ENCODE results near the gene DPP6. TPM values are rescaled to one million over a fixed set of nuclear protein-coding genes. Genes with fewer than 3 reads are reported as not detected.

Gene DPP6
- polyA plus RNA-seq, 1 donor (not counting 4 experiments of a cell fraction or from before 2014, with no cell fraction given) = not detected

DNA sequence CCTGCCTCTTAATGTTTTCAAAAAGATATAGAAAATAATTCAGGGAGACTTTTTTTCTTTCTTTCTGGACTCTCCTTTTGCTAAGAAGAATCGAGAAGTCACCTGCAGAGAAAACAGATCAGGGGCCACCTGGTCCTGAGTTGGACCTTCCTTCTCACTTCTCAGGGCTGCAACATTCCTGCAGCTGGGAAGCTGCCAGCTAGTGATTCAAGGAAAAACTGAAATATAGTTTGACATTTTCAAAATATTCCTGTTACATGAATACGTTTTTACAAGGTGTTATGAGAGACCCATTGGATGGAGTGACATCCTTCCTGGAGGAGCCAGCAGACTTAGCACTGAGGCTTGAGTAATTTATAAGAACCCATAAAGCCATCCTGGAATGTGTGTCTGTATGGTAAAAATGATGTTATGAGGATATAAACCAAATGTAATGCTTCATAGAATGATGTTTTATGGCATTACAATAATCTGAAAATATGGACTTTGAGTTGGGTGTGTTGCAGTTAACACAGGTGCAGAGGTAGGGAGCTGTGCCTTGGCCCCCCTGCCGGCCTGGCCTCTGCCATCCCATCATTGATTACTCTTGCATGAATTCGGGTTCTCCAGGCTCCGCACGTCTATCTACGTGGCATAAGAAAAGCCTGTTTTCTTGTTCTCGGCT is 801.0 kb downstream of the DPP6 start:
- Histone ChIP-seq H2AFZ (ENCODE audit: control insufficient read depth, low read length) (no peak overlapping the region), H3K27me3 (ENCODE audit: control insufficient read depth, extremely low read depth, insufficient read depth, low read length) (no peaks in the 10 kb centered on the region), H3K36me3 (ENCODE audit: control insufficient read depth in 2 of 2, extremely low read depth in 1 of 2, insufficient read depth in 2 of 2, low read length in 2 of 2) (no peaks in the 10 kb centered on the region), H3K4me2 (ENCODE audit: control insufficient read depth, extremely low read depth, insufficient read depth, low read depth, low read length) (no peak overlapping the region), H3K4me1 (ENCODE audit: control insufficient read depth, extremely low read depth, insufficient read depth, low read length) (no peaks in the 10 kb centered on the region), H3K9me1 (ENCODE audit: control insufficient read depth, extremely low read depth, insufficient read depth, low read length) (no peaks in the 10 kb centered on the region), H3K9ac (ENCODE audit: control insufficient read depth, extremely low read depth, insufficient read depth, low read length) (no peak overlapping the region), H4K20me1 (ENCODE audit: control insufficient read depth, extremely low read depth, insufficient read depth, low read length) (no peaks in the 10 kb centered on the region), H3K79me2 (ENCODE audit: control insufficient read depth, insufficient read depth, low read length) (no peaks in the 10 kb centered on the region), H3K9me3 (ENCODE audit: control insufficient read depth, low read depth, low read length) (peaks cover 2% of the 10 kb centered on the region), H3K27ac (ENCODE audit: control insufficient read depth, insufficient read depth, low read length) (no peak overlapping the region), H3K4me3 (ENCODE audit: control insufficient read depth in 2 of 3, extremely low read depth in 1 of 3, insufficient read depth in 2 of 3, low read depth in 1 of 3, low read length in 3 of 3) (no peak overlapping the region)
- FAIRE-seq = no peak
- DNase-seq (ENCODE audit: low read depth, low spot score) = no peak
- dilution Hi-C loops (cut with MboI; ENCODE audit: extremely low pct_ligation_motif_present, low sequenced_read_pairs) = no loop called here
- TF ChIP-seq, protein P1, sequence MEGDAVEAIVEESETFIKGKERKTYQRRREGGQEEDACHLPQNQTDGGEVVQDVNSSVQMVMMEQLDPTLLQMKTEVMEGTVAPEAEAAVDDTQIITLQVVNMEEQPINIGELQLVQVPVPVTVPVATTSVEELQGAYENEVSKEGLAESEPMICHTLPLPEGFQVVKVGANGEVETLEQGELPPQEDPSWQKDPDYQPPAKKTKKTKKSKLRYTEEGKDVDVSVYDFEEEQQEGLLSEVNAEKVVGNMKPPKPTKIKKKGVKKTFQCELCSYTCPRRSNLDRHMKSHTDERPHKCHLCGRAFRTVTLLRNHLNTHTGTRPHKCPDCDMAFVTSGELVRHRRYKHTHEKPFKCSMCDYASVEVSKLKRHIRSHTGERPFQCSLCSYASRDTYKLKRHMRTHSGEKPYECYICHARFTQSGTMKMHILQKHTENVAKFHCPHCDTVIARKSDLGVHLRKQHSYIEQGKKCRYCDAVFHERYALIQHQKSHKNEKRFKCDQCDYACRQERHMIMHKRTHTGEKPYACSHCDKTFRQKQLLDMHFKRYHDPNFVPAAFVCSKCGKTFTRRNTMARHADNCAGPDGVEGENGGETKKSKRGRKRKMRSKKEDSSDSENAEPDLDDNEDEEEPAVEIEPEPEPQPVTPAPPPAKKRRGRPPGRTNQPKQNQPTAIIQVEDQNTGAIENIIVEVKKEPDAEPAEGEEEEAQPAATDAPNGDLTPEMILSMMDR (optimal IDR thresholded peaks at IDR 0.05 in 1 of 3, IDR thresholded peaks at IDR 0.05 in 1 of 3, conservative IDR thresholded peaks at IDR 0.05 in 1 of 3; ENCODE audit: extremely low read depth in 1 of 3, insufficient read depth in 2 of 3, low read length in 3 of 3) = no peak
- TF ChIP-seq EZH2 (IDR thresholded peaks at IDR 0.05; ENCODE audit: low read length) = no peak

DNA sequence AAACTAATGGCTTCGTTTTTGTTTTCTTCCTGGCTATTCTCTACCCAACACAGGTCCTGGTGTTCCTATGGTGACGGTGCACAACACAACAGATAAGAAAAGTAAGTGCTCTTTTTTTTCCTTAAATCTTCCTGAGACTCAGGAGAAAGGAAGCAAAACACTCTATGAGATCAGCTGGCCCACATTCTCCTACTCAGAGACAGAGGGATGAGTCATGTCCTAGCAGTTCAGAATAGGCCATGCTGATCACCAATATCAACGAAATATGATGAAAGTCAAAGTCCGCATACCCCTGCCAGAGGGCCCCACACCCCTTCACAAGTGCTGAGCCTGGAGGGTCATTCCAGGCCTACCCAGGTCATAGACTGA is 801.5 kb downstream of the DPP6 start:
- Histone ChIP-seq H3K79me2 (ENCODE audit: control insufficient read depth, insufficient read depth, low read length) (no peaks in the 10 kb centered on the region), H2AFZ (ENCODE audit: control insufficient read depth, low read length) (no peak overlapping the region), H3K9me1 (ENCODE audit: control insufficient read depth, extremely low read depth, insufficient read depth, low read length) (no peaks in the 10 kb centered on the region), H3K4me1 (ENCODE audit: control insufficient read depth, extremely low read depth, insufficient read depth, low read length) (no peaks in the 10 kb centered on the region), H3K36me3 (ENCODE audit: control insufficient read depth in 2 of 2, extremely low read depth in 1 of 2, insufficient read depth in 2 of 2, low read length in 2 of 2) (no peaks in the 10 kb centered on the region), H3K27me3 (ENCODE audit: control insufficient read depth, extremely low read depth, insufficient read depth, low read length) (no peaks in the 10 kb centered on the region), H4K20me1 (ENCODE audit: control insufficient read depth, extremely low read depth, insufficient read depth, low read length) (no peaks in the 10 kb centered on the region), H3K4me2 (ENCODE audit: control insufficient read depth, extremely low read depth, insufficient read depth, low read depth, low read length) (no peak overlapping the region), H3K9me3 (ENCODE audit: control insufficient read depth, low read depth, low read length) (peaks cover 2% of the 10 kb centered on the region), H3K27ac (ENCODE audit: control insufficient read depth, insufficient read depth, low read length) (no peak overlapping the region), H3K9ac (ENCODE audit: control insufficient read depth, extremely low read depth, insufficient read depth, low read length) (no peak overlapping the region), H3K4me3 (ENCODE audit: control insufficient read depth in 2 of 3, extremely low read depth in 1 of 3, insufficient read depth in 2 of 3, low read depth in 1 of 3, low read length in 3 of 3) (no peak overlapping the region)
- TF ChIP-seq, protein P1 (optimal IDR thresholded peaks at IDR 0.05 in 1 of 3, IDR thresholded peaks at IDR 0.05 in 1 of 3, conservative IDR thresholded peaks at IDR 0.05 in 1 of 3; ENCODE audit: extremely low read depth in 1 of 3, insufficient read depth in 2 of 3, low read length in 3 of 3) = no peak
- no peak for TF ChIP-seq EZH2 (IDR thresholded peaks at IDR 0.05; ENCODE audit: low read length)
- DNase-seq (ENCODE audit: low read depth, low spot score) (no peak), FAIRE-seq (no peak)
- dilution Hi-C loops (cut with MboI; ENCODE audit: extremely low pct_ligation_motif_present, low sequenced_read_pairs) = no loop called here

Data from keratinocyte (primary cell).